H1 (cell line): Measurements from ENCODE around the gene ADARB2. TPM values are rescaled to one million over a fixed set of nuclear protein-coding genes. Genes with fewer than 3 reads are reported as not detected.

Source experiments
- BCL11A ChIP-seq, 2 experiments: IDR thresholded peaks; one replicate each; pipeline ENCODE4 v1.6.1; 2011; ENCODE audit warnings: low read depth in 2 of 2, low read length in 2 of 2, mild to moderate bottlenecking in 2 of 2
- NRF1 ChIP-seq: IDR thresholded peaks from 2 replicates; pipeline ENCODE4 v1.6.1; 2011; ENCODE audit warnings: mild to moderate bottlenecking, low read depth, low read length, improper control_type of control experiment
- RFX5 ChIP-seq: IDR thresholded peaks from 2 replicates; pipeline ENCODE4 v1.6.1; 2011; ENCODE audit warnings: low read depth, low read length, improper control_type of control experiment, borderline replicate concordance
- TBP ChIP-seq: IDR thresholded peaks from 2 replicates; pipeline ENCODE4 v1.6.1; 2011; ENCODE audit warnings: low read depth, low read length, improper control_type of control experiment
- polyA plus RNA-seq, 7 experiments: library from polyadenylated mRNA; depleted of rRNA in 3 of 7; stranded (reverse) in 5 of 7; unstranded in 2 of 7; fragments of >200 nt in 5 of 7; fragments of 200-250 nt in 2 of 7; gene quantifications; 1 replicate in 5 of 7; 2 replicates in 1 of 7; 4 replicates in 1 of 7; pipeline versions ENCODE4 v1.2.1 to v1.2.3, GENCODE V29; 2011 to 2013; ENCODE audit warnings: missing spikeins in 2 of 7, mixed read lengths in 2 of 7
- total RNA-seq: library from RNA; stranded (reverse); fragmentation: NEBNext Ultra II Directional; extraction: Animal tissue kit (Norgen Biotek cat#: 25700); gene quantifications from 2 replicates; pipeline ENCODE4 v1.2.1, GENCODE V29; 2021

ADARB2 gene
- total and polyA plus RNA-seq, 2 of the 8 experiments (the other 6 are each of a cell fraction or from before 2014, with no cell fraction given): 2.2 to 2.8 TPM

- TF ChIP-seq BCL11A (IDR thresholded peaks at IDR 0.05; ENCODE audit: low read depth in 2 of 2, low read length in 2 of 2) (no peak), NRF1 (no peak), RFX5 (no peak), TBP (no peak)
These were observed 66.6 kb downstream of the ADARB2 start (continued) for GRCh38 chr10:1670541-1671365.
